ENCODE results near the gene ANKRD63. TPM values are rescaled to one million over a fixed set of nuclear protein-coding genes. Genes with fewer than 3 reads are reported as not detected.

ANKRD63 gene
- total and polyA plus RNA-seq, 2 experiments from 2014 or later: 0.30 to 0.47 TPM

DNA sequence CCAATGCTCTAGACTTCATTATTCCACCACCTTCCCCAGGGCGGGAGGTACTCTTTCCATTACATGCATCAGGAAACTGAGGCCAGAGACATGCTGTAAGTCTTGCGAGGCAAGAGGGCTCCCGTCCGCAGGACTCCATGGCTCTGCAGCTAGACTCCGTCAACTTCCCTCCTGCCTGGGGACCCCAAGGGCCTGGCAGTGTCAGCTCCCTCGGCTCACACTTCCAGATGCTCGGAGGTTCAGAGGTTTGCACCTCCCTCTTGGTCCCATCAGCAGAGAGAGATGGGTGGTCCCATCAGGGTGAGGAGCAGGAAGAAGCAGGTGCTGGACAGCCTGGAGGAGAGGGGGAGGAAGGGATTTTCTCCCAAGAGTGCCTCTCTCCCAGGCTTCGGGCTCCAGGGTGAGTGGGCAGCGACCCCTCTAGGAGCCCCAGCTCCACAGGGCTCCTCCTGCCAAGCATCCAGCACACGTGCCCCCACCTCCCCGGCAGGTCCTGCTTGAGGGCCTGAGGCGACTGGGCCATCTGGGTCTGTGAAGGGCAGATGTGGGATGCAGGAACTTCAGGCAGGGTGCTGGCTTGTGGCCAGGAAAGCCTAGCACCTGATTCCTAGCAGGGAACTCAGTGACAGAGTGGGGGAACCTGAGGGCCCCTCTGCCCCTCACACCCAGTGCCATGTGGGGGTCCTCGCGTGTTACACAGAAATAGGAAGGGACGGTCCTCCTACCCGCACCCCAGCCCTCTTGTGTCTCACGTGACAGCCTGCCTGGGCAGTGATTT is 34.7 kb downstream of the ANKRD63 start:
- Histone ChIP-seq H3K9me3 (ENCODE audit: low read depth) (no peaks in the 10 kb centered on the region), H3K27ac (no peak overlapping the region), H3K27me3 (peaks cover 15% of the 10 kb centered on the region), H3K4me2 (no peak overlapping the region), H3K4me3 (no peak overlapping the region), H3K36me3 (replicated peaks; ENCODE audit: insufficient read depth, low read depth) (no peaks in the 10 kb centered on the region), H3K79me2 (no peaks in the 10 kb centered on the region), H3K4me1 (ENCODE audit: insufficient read depth) (peaks cover 10% of the 10 kb centered on the region), H2AFZ (no peak overlapping the region), H4K20me1 (ENCODE audit: insufficient read depth, poor library complexity, severe bottlenecking) (no peaks in the 10 kb centered on the region), H3K9me2 (replicated peaks; ENCODE audit: insufficient read depth) (no peaks in the 10 kb centered on the region)
- TF ChIP-seq EZH2phosphoT487 (IDR thresholded peaks at IDR 0.05; ENCODE audit: low read depth, severe bottlenecking, unreplicated experiment) (no peak), EZH2 (IDR thresholded peaks at IDR 0.05; ENCODE audit: borderline replicate concordance) (no peak)
- TF ChIP-seq, protein P1, sequence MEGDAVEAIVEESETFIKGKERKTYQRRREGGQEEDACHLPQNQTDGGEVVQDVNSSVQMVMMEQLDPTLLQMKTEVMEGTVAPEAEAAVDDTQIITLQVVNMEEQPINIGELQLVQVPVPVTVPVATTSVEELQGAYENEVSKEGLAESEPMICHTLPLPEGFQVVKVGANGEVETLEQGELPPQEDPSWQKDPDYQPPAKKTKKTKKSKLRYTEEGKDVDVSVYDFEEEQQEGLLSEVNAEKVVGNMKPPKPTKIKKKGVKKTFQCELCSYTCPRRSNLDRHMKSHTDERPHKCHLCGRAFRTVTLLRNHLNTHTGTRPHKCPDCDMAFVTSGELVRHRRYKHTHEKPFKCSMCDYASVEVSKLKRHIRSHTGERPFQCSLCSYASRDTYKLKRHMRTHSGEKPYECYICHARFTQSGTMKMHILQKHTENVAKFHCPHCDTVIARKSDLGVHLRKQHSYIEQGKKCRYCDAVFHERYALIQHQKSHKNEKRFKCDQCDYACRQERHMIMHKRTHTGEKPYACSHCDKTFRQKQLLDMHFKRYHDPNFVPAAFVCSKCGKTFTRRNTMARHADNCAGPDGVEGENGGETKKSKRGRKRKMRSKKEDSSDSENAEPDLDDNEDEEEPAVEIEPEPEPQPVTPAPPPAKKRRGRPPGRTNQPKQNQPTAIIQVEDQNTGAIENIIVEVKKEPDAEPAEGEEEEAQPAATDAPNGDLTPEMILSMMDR (IDR thresholded peaks at IDR 0.05; ENCODE audit: poor library complexity): no peak
- WGBS (ENCODE audit: low lambda C conversion rate, missing lambda C conversion rate): 91% methylated on average over 17 of the region's 17 CpGs
- no peak for DNase-seq (ENCODE audit: low spot score)

GRCh38 chr15:40247406-40247971 is 35.4 kb downstream of the ANKRD63 start:
- H4K20me1 ChIP-seq (ENCODE audit: insufficient read depth, poor library complexity, severe bottlenecking): no peaks in the 10 kb centered on the region
- H3K27me3 ChIP-seq: peaks cover 15% of the 10 kb centered on the region
- no peak for DNase-seq (ENCODE audit: low spot score)
- no peak overlapping the region for H2AFZ ChIP-seq
- no peak for TF ChIP-seq EZH2phosphoT487 (IDR thresholded peaks at IDR 0.05; ENCODE audit: low read depth, severe bottlenecking, unreplicated experiment)
- TF ChIP-seq, protein P1 (IDR thresholded peaks at IDR 0.05; ENCODE audit: poor library complexity): no peak
- TF ChIP-seq EZH2 (IDR thresholded peaks at IDR 0.05; ENCODE audit: borderline replicate concordance): no peak
- H3K4me1 ChIP-seq (ENCODE audit: insufficient read depth): peaks cover 9% of the 10 kb centered on the region
- WGBS (ENCODE audit: low lambda C conversion rate, missing lambda C conversion rate): 93% methylated on average over 12 of the region's 12 CpGs
- no peak overlapping the region for H3K27ac ChIP-seq
- no peaks in the 10 kb centered on the region for H3K36me3 ChIP-seq (replicated peaks; ENCODE audit: insufficient read depth, low read depth)
- no peaks in the 10 kb centered on the region for H3K9me3 ChIP-seq (ENCODE audit: low read depth)
- no peaks in the 10 kb centered on the region for H3K79me2 ChIP-seq
- no peaks in the 10 kb centered on the region for H3K9me2 ChIP-seq (replicated peaks; ENCODE audit: insufficient read depth)
- no peak overlapping the region for H3K4me3 ChIP-seq
- no peak overlapping the region for H3K4me2 ChIP-seq

GRCh38 chr15:40246496-40247280 is 36.2 kb downstream of the ANKRD63 start:
- Histone ChIP-seq H3K4me2 (no peak overlapping the region), H3K9me2 (replicated peaks; ENCODE audit: insufficient read depth) (no peaks in the 10 kb centered on the region), H4K20me1 (ENCODE audit: insufficient read depth, poor library complexity, severe bottlenecking) (no peaks in the 10 kb centered on the region), H3K27ac (no peak overlapping the region), H3K9me3 (ENCODE audit: low read depth) (no peaks in the 10 kb centered on the region), H3K36me3 (replicated peaks; ENCODE audit: insufficient read depth, low read depth) (no peaks in the 10 kb centered on the region), H3K4me1 (ENCODE audit: insufficient read depth) (peaks cover 9% of the 10 kb centered on the region), H3K27me3 (peaks cover 11% of the 10 kb centered on the region), H2AFZ (no peak overlapping the region), H3K4me3 (no peak overlapping the region), H3K79me2 (no peaks in the 10 kb centered on the region)
- no peak for TF ChIP-seq EZH2phosphoT487 (IDR thresholded peaks at IDR 0.05; ENCODE audit: low read depth, severe bottlenecking, unreplicated experiment)
- no peak for TF ChIP-seq EZH2 (IDR thresholded peaks at IDR 0.05; ENCODE audit: borderline replicate concordance)
- TF ChIP-seq, protein P1 (IDR thresholded peaks at IDR 0.05; ENCODE audit: poor library complexity): no peak
- WGBS (ENCODE audit: low lambda C conversion rate, missing lambda C conversion rate): 93% methylated on average over 8 of the region's 8 CpGs
- no peak for DNase-seq (ENCODE audit: low spot score)

All from hepatocyte (in vitro differentiated cells).